Neuronal stem cell (in vitro differentiated cells): ENCODE results near the gene CAMKK1.

ENCODE experiments used
- DNase-seq: peaks from one replicate; pipeline ENCODE4 v3.0.0-alpha.2; 2013; ENCODE audit warnings: low spot score
- H2AFZ ChIP-seq: one replicate; pipeline ENCODE4 v1.6.1; 2013; ENCODE audit warnings: mild to moderate bottlenecking, low read length, inconsistent platforms
- H2AK5ac ChIP-seq: 2 replicates; pipeline ENCODE4 v1.6.1; 2013; ENCODE audit warnings: low read depth, mild to moderate bottlenecking, inconsistent platforms, low read length, moderate library complexity, mixed read lengths
- H2BK120ac ChIP-seq: 2 replicates; pipeline ENCODE4 v1.6.1; 2013; ENCODE audit warnings: low read depth, mild to moderate bottlenecking, inconsistent platforms, low read length, moderate library complexity, mixed read lengths
- H2BK12ac ChIP-seq: one replicate; pipeline ENCODE4 v1.6.1; 2013; ENCODE audit warnings: low read length, inconsistent platforms
- H2BK15ac ChIP-seq: 2 replicates; pipeline ENCODE4 v1.6.1; 2013; ENCODE audit warnings: mild to moderate bottlenecking, low read length, inconsistent platforms, mixed read lengths
- H2BK5ac ChIP-seq: one replicate; pipeline ENCODE4 v1.6.1; 2013; ENCODE audit warnings: inconsistent platforms, mild to moderate bottlenecking, low read length, moderate library complexity
- H3K14ac ChIP-seq: one replicate; pipeline ENCODE4 v1.6.1; 2013; ENCODE audit warnings: low read length, inconsistent platforms
- H3K18ac ChIP-seq: 2 replicates; pipeline ENCODE4 v1.6.1; 2013; ENCODE audit warnings: low read length, inconsistent platforms
- H3K23ac ChIP-seq: 2 replicates; pipeline ENCODE4 v1.6.1; 2013; ENCODE audit warnings: low read depth, mild to moderate bottlenecking, mixed read lengths, low read length, inconsistent platforms; ENCODE audit not compliant: poor library complexity
- H3K27ac ChIP-seq: replicated peaks from 3 replicates; pipeline ENCODE4 v1.5.1; 2013; ENCODE audit warnings: low read length, inconsistent platforms
- H3K27me3 ChIP-seq, 3 experiments: 2 replicates each; pipeline ENCODE4 v1.6.1; 2013; ENCODE audit warnings: low read length in 3 of 3, mild to moderate bottlenecking in 2 of 3, inconsistent platforms in 1 of 3, low read depth in 1 of 3, mixed read lengths in 1 of 3, moderate library complexity in 1 of 3; ENCODE audit not compliant: control insufficient read depth in 3 of 3, insufficient read depth in 3 of 3
- H3K36me3 ChIP-seq, 2 donors: replicated peaks in 1 of 2; 2 replicates each; pipeline ENCODE4 v1.6.1; 2013; ENCODE audit warnings: low read length in 2 of 2; ENCODE audit not compliant: control insufficient read depth in 2 of 2, insufficient read depth in 2 of 2
- H3K4ac ChIP-seq: 2 replicates; pipeline ENCODE4 v1.6.1; 2013; ENCODE audit warnings: inconsistent platforms, mild to moderate bottlenecking, low read length, moderate library complexity
- H3K4me1 ChIP-seq, 2 donors: 1 replicate in 1 of 2; 2 replicates in 1 of 2; pipeline ENCODE4 v1.6.1; 2013; ENCODE audit warnings: low read length in 2 of 2, low read depth in 1 of 2; ENCODE audit not compliant: control insufficient read depth in 2 of 2, insufficient read depth in 1 of 2
- H3K4me2 ChIP-seq: one replicate; pipeline ENCODE4 v1.6.1; 2013; ENCODE audit warnings: mild to moderate bottlenecking, low read length, inconsistent platforms; ENCODE audit not compliant: insufficient read depth, poor library complexity, severe bottlenecking
- H3K4me3 ChIP-seq, 2 donors: 2 replicates each; pipeline ENCODE4 v1.5.1; 2013; ENCODE audit warnings: low read length in 2 of 2, mild to moderate bottlenecking in 2 of 2, inconsistent platforms in 1 of 2, moderate library complexity in 1 of 2
- H3K79me1 ChIP-seq: one replicate; pipeline ENCODE4 v1.6.1; 2013; ENCODE audit warnings: low read depth, mild to moderate bottlenecking, inconsistent platforms, low read length, moderate library complexity
- H3K9ac ChIP-seq: one replicate; pipeline ENCODE4 v1.6.1; 2013; ENCODE audit warnings: mild to moderate bottlenecking, low read depth, low read length, inconsistent platforms; ENCODE audit not compliant: poor library complexity
- H3K9me3 ChIP-seq, 2 donors: replicated peaks in 1 of 2; 2 replicates each; pipeline versions ENCODE3 to v1.6.1; 2013; ENCODE audit warnings: low read length in 2 of 2, mild to moderate bottlenecking in 2 of 2, inconsistent platforms in 1 of 2, low read depth in 1 of 2, mixed read lengths in 1 of 2, moderate library complexity in 1 of 2; ENCODE audit not compliant: control insufficient read depth in 2 of 2, insufficient read depth in 1 of 2
- H4K8ac ChIP-seq: one replicate; pipeline ENCODE4 v1.6.1; 2013; ENCODE audit warnings: low read depth, mild to moderate bottlenecking, inconsistent platforms, low read length, moderate library complexity
- H4K91ac ChIP-seq: one replicate; pipeline ENCODE4 v1.6.1; 2013; ENCODE audit warnings: low read length, low read depth, mild to moderate bottlenecking, inconsistent platforms; ENCODE audit not compliant: poor library complexity
- whole genome bisulfite sequencing, 2 donors: extraction: QIAGEN DNeasy Blood & Tissue Kit; methylation state at CpG; one replicate each; pipeline ENCODE4 v1.1.7; 2013; ENCODE audit warnings: missing lambda C conversion rate in 2 of 2, mixed read lengths in 1 of 2; ENCODE audit not compliant: insufficient read length in 2 of 2, insufficient replicate concordance in 1 of 2; ENCODE audit errors: extremely low coverage in 2 of 2; 5-methylcytosine and 5-hydroxymethylcytosine counted together

The CAMKK1 gene

DNA sequence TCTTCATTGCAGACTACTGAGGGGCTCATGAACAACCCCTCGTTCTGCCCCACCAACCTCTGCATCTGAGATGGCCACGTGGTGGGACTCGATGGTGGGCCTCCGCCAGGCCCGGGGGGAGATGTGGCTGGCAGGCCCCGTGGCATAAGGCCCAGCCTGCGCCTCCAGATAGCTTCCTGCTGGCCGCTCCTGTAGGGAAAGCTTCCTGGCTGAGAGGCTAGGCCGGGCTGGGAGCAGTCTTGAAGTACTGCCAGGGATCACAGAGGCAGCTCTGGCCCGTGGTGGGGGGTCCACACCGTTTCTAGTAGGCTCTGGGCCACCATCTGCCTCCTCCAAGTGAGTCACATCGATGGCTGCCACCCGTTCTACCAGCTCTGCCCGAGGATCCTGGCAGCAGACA lies 7.6 kb downstream of the CAMKK1 start:
- Histone ChIP-seq H3K79me1 (peaks cover 2% of the 10 kb centered on the region), H2BK12ac (no peak overlapping the region), H3K14ac (no peak overlapping the region)

DNA sequence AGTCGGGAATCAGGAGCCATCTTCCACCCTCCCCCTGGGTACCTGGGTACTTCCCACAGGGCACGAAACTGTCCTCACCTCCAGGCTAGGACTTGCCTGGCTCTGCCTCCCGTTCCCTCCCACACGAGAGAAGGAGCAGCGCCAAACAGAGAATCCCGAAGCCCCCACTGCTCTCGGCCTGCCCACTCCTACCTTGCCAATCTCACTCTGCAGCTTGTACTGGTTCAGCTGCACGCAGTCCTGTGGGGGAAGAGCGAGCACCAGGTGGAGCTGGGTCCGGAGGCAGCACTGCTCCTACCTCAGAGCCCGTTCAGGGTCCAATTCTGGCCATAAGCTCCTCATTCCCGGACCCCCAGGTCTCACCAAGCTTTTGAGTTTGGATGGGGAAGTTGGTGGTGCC lies 8.7 kb downstream of the CAMKK1 start:
- no peak overlapping the region for H2BK12ac ChIP-seq
- peaks cover 0 to 22% (median 0%) of the 10 kb centered on the region in 3 experiments for H3K27me3 ChIP-seq
- peaks cover 8 to 10% of the 10 kb centered on the region in 2 donors for H3K4me1 ChIP-seq
- H3K9me3 ChIP-seq: no peaks in the 10 kb centered on the region
- no peak overlapping the region for H2AK5ac ChIP-seq
- H2BK15ac ChIP-seq: no peak overlapping the region
- H3K18ac ChIP-seq: no peak overlapping the region
- WGBS, 2 donors: no CpG with 5 or more reads among the region's 12 CpGs
- H3K9ac ChIP-seq: no peak overlapping the region
- no peak overlapping the region for H4K91ac ChIP-seq
- no peak for DNase-seq
- no peak overlapping the region for H2BK120ac ChIP-seq
- H4K8ac ChIP-seq: no peak overlapping the region
- H3K23ac ChIP-seq: no peak overlapping the region
- H2BK5ac ChIP-seq: no peak overlapping the region
- H3K4me3 ChIP-seq: no peak overlapping the region
- H2AFZ ChIP-seq: no peak overlapping the region
- peaks cover 2% of the 10 kb centered on the region for H3K79me1 ChIP-seq
- peaks cover 0 to 2% of the 10 kb centered on the region in 2 donors for H3K36me3 ChIP-seq
- H3K14ac ChIP-seq: no peak overlapping the region
- no peak overlapping the region for H3K4ac ChIP-seq
- H3K27ac ChIP-seq: no peak overlapping the region
- H3K4me2 ChIP-seq: no peak overlapping the region

More for the DNA sequence above, 7.6 kb downstream of the CAMKK1 start:
- Histone ChIP-seq H3K27ac (no peak overlapping the region), H2BK15ac (peak overlapping the region; percentile 30), H3K4me2 (no peak overlapping the region), H3K4me1 (peaks cover 4 to 5% of the 10 kb centered on the region in 2 donors), H3K18ac (peak overlapping the region; percentile 13), H2AFZ (no peak overlapping the region), H3K9me3 (no peaks in the 10 kb centered on the region), H2BK120ac (no peak overlapping the region), H3K23ac (peak overlapping the region; percentile 60), H3K4ac (no peak overlapping the region), H3K9ac (peak overlapping the region; percentile 2), H4K8ac (no peak overlapping the region), H2AK5ac (no peak overlapping the region), H3K4me3 (no peak overlapping the region), H3K27me3 (peaks cover 0 to 32% (median 0%) of the 10 kb centered on the region in 3 experiments), H3K36me3 (peaks cover 0 to 2% of the 10 kb centered on the region in 2 donors), H4K91ac (no peak overlapping the region), H2BK5ac (no peak overlapping the region)
- DNase-seq: no peak
- no CpG with 5 or more reads among the region's 14 CpGs for WGBS, 2 donors

DNA sequence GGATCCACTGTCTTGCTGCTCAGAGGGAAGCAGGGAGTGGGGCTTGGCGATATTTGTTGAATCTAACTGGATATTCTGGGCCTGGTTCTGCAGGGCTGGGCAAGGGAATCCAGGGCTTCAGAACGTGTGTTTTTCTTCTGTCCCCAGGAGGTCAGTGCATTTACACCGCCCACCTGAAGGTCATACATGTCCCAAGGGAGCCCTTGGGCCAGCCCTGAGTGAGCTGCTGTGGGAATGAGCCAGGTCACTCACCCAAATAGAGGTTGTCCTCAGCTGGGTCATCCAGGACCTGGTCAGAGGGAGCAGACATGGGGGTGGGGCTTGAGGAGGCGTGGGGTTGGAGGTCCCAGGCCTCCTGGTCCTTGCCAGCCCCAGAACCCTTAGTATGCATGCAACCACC lies 10.6 kb downstream of the CAMKK1 start:
- Histone ChIP-seq H2BK12ac (no peak overlapping the region), H3K9ac (peak overlapping the region; percentile 27)
- no CpG with 5 or more reads among the region's 4 CpGs for WGBS, 2 donors

GRCh38 chr17:3880983-3881382 lies 11.9 kb downstream of the CAMKK1 start:
- H4K8ac ChIP-seq: no peak overlapping the region
- peaks cover 9 to 10% of the 10 kb centered on the region in 2 donors for H3K4me1 ChIP-seq
- H2BK12ac ChIP-seq: no peak overlapping the region
- no peaks in the 10 kb centered on the region for H3K9me3 ChIP-seq
- H3K27ac ChIP-seq: no peak overlapping the region
- H3K14ac ChIP-seq: no peak overlapping the region
- H4K91ac ChIP-seq: no peak overlapping the region
- H3K9ac ChIP-seq: no peak overlapping the region
- DNase-seq: no peak
- no CpG with 5 or more reads among the region's 7 CpGs for WGBS, 2 donors
- no peak overlapping the region for H3K4ac ChIP-seq
- H2BK5ac ChIP-seq: no peak overlapping the region
- H3K36me3 ChIP-seq: peaks cover 0 to 5% of the 10 kb centered on the region in 2 donors
- no peak overlapping the region for H3K4me2 ChIP-seq
- no peak overlapping the region for H2AK5ac ChIP-seq
- H2BK120ac ChIP-seq: no peak overlapping the region
- H3K27me3 ChIP-seq: no peaks in the 10 kb centered on the region
- no peaks in the 10 kb centered on the region for H3K79me1 ChIP-seq
- no peak overlapping the region for H3K23ac ChIP-seq
- no peak overlapping the region for H3K4me3 ChIP-seq
- no peak overlapping the region for H2AFZ ChIP-seq
- H3K18ac ChIP-seq: no peak overlapping the region
- H2BK15ac ChIP-seq: no peak overlapping the region

More for the DNA sequence above, 10.6 kb downstream of the CAMKK1 start:
- no peak overlapping the region for H3K18ac ChIP-seq
- no peak overlapping the region for H3K14ac ChIP-seq
- no peak overlapping the region for H3K4me2 ChIP-seq
- peaks cover 0 to 2% of the 10 kb centered on the region in 2 donors for H3K36me3 ChIP-seq
- no peak overlapping the region for H3K23ac ChIP-seq
- DNase-seq: no peak
- H2BK120ac ChIP-seq: no peak overlapping the region
- no peak overlapping the region for H2AK5ac ChIP-seq
- no peak overlapping the region for H3K4me3 ChIP-seq
- no peak overlapping the region for H2AFZ ChIP-seq
- H4K91ac ChIP-seq: no peak overlapping the region
- peaks cover 9 to 12% of the 10 kb centered on the region in 2 donors for H3K4me1 ChIP-seq
- no peak overlapping the region for H2BK5ac ChIP-seq
- no peak overlapping the region for H3K27ac ChIP-seq
- no peaks in the 10 kb centered on the region for H3K9me3 ChIP-seq
- H3K27me3 ChIP-seq: peaks cover 0 to 6% (median 0%) of the 10 kb centered on the region in 3 experiments
- no peak overlapping the region for H2BK15ac ChIP-seq
- peaks cover under 1% of the 10 kb centered on the region for H3K79me1 ChIP-seq
- H3K4ac ChIP-seq: no peak overlapping the region
- H4K8ac ChIP-seq: no peak overlapping the region
